ENCODE results near the gene IL2RA. TPM values are rescaled to one million over a fixed set of nuclear protein-coding genes. Genes with fewer than 3 reads are reported as not detected.
"Not testable (repeated sequence)": the region's sequence is repeated elsewhere in the genome, so short reads cannot be mapped to it uniquely, and the experiment has no call there.

IL2RA gene
- total RNA-seq, 1 donor from 2014 or later = 459 TPM

GRCh38 chr10:6019010-6019782 lies 43.0 kb downstream of the IL2RA start:
- intact Hi-C loops (cut with micrococcal nuclease) = no loop called here

- intact Hi-C loops (cut with micrococcal nuclease) = no loop called here
Measured at GRCh38 chr10:6018422-6018821, 43.7 kb downstream of the IL2RA start.

GRCh38 chr10:6017781-6018354 lies 44.3 kb downstream of the IL2RA start:
- intact Hi-C loops (cut with micrococcal nuclease) = no loop called here

- intact Hi-C loops (cut with micrococcal nuclease) = loop anchor here (1.0 to 5.0 kb wide), 5 partner anchors 37 to 398 kb away; partner anchors contain the start of gene IL2RA
Measured at GRCh38 chr10:6014241-6014761, 47.9 kb downstream of the IL2RA start.

GRCh38 chr10:6013413-6014192 lies 48.6 kb downstream of the IL2RA start:
- intact Hi-C loops (cut with micrococcal nuclease) = loop anchor here (1.0 to 5.0 kb wide), 5 partner anchors 37 to 399 kb away; partner anchors contain the start of gene IL2RA

- intact Hi-C loops (cut with micrococcal nuclease) = loop anchor here (5.0 kb wide), 1 partner anchor 400 kb away; no protein-coding TSS in a partner anchor
Measured at GRCh38 chr10:6012121-6012905, 49.9 kb downstream of the IL2RA start.

- intact Hi-C loops (cut with micrococcal nuclease) = loop anchor here (5.0 kb wide), 1 partner anchor 401 kb away; no protein-coding TSS in a partner anchor
Measured at GRCh38 chr10:6011558-6011957, 50.6 kb downstream of the IL2RA start.

GRCh38 chr10:6010569-6010968 lies 51.6 kb downstream of the IL2RA start:
- intact Hi-C loops (cut with micrococcal nuclease) = loop anchor here (5.0 kb wide), 1 partner anchor 402 kb away; no protein-coding TSS in a partner anchor

GRCh38 chr10:6009961-6010360 lies 52.2 kb downstream of the IL2RA start:
- intact Hi-C loops (cut with micrococcal nuclease) = loop anchor here (5.0 kb wide), 1 partner anchor 402 kb away; no protein-coding TSS in a partner anchor

- intact Hi-C loops (cut with micrococcal nuclease) = no loop called here
Measured at GRCh38 chr10:6009150-6009549, 53.0 kb downstream of the IL2RA start.

GRCh38 chr10:6008497-6009142 lies 53.5 kb downstream of the IL2RA start:
- intact Hi-C loops (cut with micrococcal nuclease) = no loop called here

- intact Hi-C loops (cut with micrococcal nuclease) = no loop called here
Measured at GRCh38 chr10:6006991-6007390, 55.2 kb downstream of the IL2RA start.

GRCh38 chr10:6006546-6006945 lies 55.6 kb downstream of the IL2RA start:
- intact Hi-C loops (cut with micrococcal nuclease) = no loop called here

- intact Hi-C loops (cut with micrococcal nuclease) = no loop called here
Measured at GRCh38 chr10:6005856-6006395, 56.2 kb downstream of the IL2RA start.

GRCh38 chr10:6005161-6005804 lies 56.9 kb downstream of the IL2RA start:
- intact Hi-C loops (cut with micrococcal nuclease) = not testable (repeated sequence)

GRCh38 chr10:6002809-6003510 lies 59.2 kb downstream of the IL2RA start:
- intact Hi-C loops (cut with micrococcal nuclease) = no loop called here

- intact Hi-C loops (cut with micrococcal nuclease) = no loop called here
Measured at GRCh38 chr10:5999440-6000165, 62.6 kb downstream of the IL2RA start.

- intact Hi-C loops (cut with micrococcal nuclease) = no loop called here
Measured at GRCh38 chr10:5996696-5997095, 65.5 kb downstream of the IL2RA start.

All from T-helper 1 cell treated with Interleukin-12 subunit alpha and Interleukin-12 subunit beta and Interleukin-4 antibody, amounts not matched to agents 30 ng/mL and 1 ng/mL, for 36 hours (primary cell).